Mesenchymal stem cell (in vitro differentiated cells and primary cell): ENCODE results near the gene OLFM2.

Experiments used
- DNase-seq: peaks from one replicate; pipeline ENCODE4 v3.0.0-alpha.2; 2013
- H2AFZ ChIP-seq: one replicate; pipeline ENCODE4 v1.6.1; 2013; ENCODE audit warnings: low read depth, mild to moderate bottlenecking, control low read depth, inconsistent platforms, low read length, moderate library complexity
- H2AK5ac ChIP-seq: 2 replicates; pipeline ENCODE4 v1.6.1; 2013; ENCODE audit warnings: low read length, moderate library complexity, mild to moderate bottlenecking, inconsistent platforms; ENCODE audit not compliant: severe bottlenecking
- H2BK120ac ChIP-seq: one replicate; pipeline ENCODE4 v1.6.1; 2013; ENCODE audit warnings: low read depth, mild to moderate bottlenecking, inconsistent platforms, low read length, moderate library complexity
- H2BK12ac ChIP-seq, 2 experiments: one replicate each; pipeline ENCODE4 v1.6.1; 2013; ENCODE audit warnings: inconsistent platforms in 2 of 2, low read length in 2 of 2, mild to moderate bottlenecking in 2 of 2, moderate library complexity in 2 of 2, control low read depth in 1 of 2
- H2BK15ac ChIP-seq: one replicate; pipeline ENCODE4 v1.6.1; 2013; ENCODE audit warnings: mild to moderate bottlenecking, low read depth, inconsistent platforms; ENCODE audit not compliant: poor library complexity, severe bottlenecking
- H2BK5ac ChIP-seq: 2 replicates; pipeline ENCODE4 v1.6.1; 2013; ENCODE audit warnings: low read depth, mild to moderate bottlenecking, low read length, control low read depth, inconsistent platforms; ENCODE audit not compliant: poor library complexity, severe bottlenecking
- H3K14ac ChIP-seq, 2 experiments: one replicate each; pipeline ENCODE4 v1.6.1; 2013; ENCODE audit warnings: inconsistent platforms in 2 of 2, low read length in 2 of 2, control low read depth in 1 of 2, mild to moderate bottlenecking in 1 of 2, moderate library complexity in 1 of 2
- H3K18ac ChIP-seq, 2 experiments: one replicate each; pipeline ENCODE4 v1.6.1; 2013; ENCODE audit warnings: inconsistent platforms in 2 of 2, low read length in 2 of 2, control low read depth in 1 of 2, low read depth in 1 of 2, mild to moderate bottlenecking in 1 of 2
- H3K23ac ChIP-seq, 2 experiments: one replicate each; pipeline ENCODE4 v1.6.1; 2013; ENCODE audit warnings: inconsistent platforms in 2 of 2, low read length in 2 of 2, mild to moderate bottlenecking in 2 of 2, moderate library complexity in 2 of 2, control low read depth in 1 of 2
- H3K27ac ChIP-seq: 2 replicates; pipeline ENCODE4 v1.5.1; 2013; ENCODE audit warnings: mild to moderate bottlenecking, moderate library complexity, low read length, control low read depth, inconsistent platforms; ENCODE audit not compliant: poor library complexity, severe bottlenecking
- H3K27me3 ChIP-seq, 2 experiments: 2 replicates each; pipeline versions ENCODE4 v1.6.1 to v1.7.0; 2013; ENCODE audit warnings: low read length in 2 of 2, mild to moderate bottlenecking in 2 of 2, moderate library complexity in 2 of 2, control low read depth in 1 of 2, inconsistent platforms in 1 of 2; ENCODE audit not compliant: control insufficient read depth in 1 of 2, insufficient read depth in 1 of 2
- H3K36me3 ChIP-seq, 2 experiments: 2 replicates each; pipeline versions ENCODE4 v1.6.1 to v1.7.0; 2013; ENCODE audit warnings: low read length in 2 of 2, control low read depth in 1 of 2, inconsistent platforms in 1 of 2, low read depth in 1 of 2, mild to moderate bottlenecking in 1 of 2; ENCODE audit not compliant: insufficient read depth in 2 of 2, control insufficient read depth in 1 of 2
- H3K4ac ChIP-seq, 2 experiments: one replicate each; pipeline ENCODE4 v1.6.1; 2013; ENCODE audit warnings: inconsistent platforms in 2 of 2, low read length in 2 of 2, mild to moderate bottlenecking in 2 of 2, moderate library complexity in 2 of 2, control low read depth in 1 of 2, low read depth in 1 of 2
- H3K4me1 ChIP-seq: 2 replicates; pipeline ENCODE4 v1.6.1; 2013; ENCODE audit warnings: low read depth, low read length, control low read depth; ENCODE audit not compliant: control insufficient read depth, insufficient read depth
- H3K4me2 ChIP-seq: 2 replicates; pipeline ENCODE4 v1.6.1; 2013; ENCODE audit warnings: low read length, mild to moderate bottlenecking, inconsistent platforms; ENCODE audit not compliant: poor library complexity, severe bottlenecking
- H3K4me3 ChIP-seq, 2 experiments: 2 replicates each; pipeline versions ENCODE4 v1.5.1 to v1.7.0; 2013; ENCODE audit warnings: low read length in 2 of 2, mild to moderate bottlenecking in 2 of 2, control low read depth in 1 of 2, low read depth in 1 of 2; ENCODE audit not compliant: insufficient read depth in 1 of 2
- H3K79me1 ChIP-seq: replicated peaks from 2 replicates; pipeline ENCODE4 v1.6.1; 2013; ENCODE audit warnings: mild to moderate bottlenecking, control low read depth, low read length, inconsistent platforms; ENCODE audit not compliant: poor library complexity, severe bottlenecking
- H3K9ac ChIP-seq: 2 replicates; pipeline ENCODE4 v1.7.0; 2013; ENCODE audit warnings: mild to moderate bottlenecking, low read length, moderate library complexity
- H3K9me3 ChIP-seq: 2 replicates; pipeline ENCODE4 v1.7.0; 2013; ENCODE audit warnings: mild to moderate bottlenecking, low read length; ENCODE audit not compliant: control insufficient read depth
- H4K8ac ChIP-seq: one replicate; pipeline ENCODE4 v1.6.1; 2013; ENCODE audit warnings: inconsistent platforms, mild to moderate bottlenecking, low read length, moderate library complexity
- H4K91ac ChIP-seq: one replicate; pipeline ENCODE4 v1.6.1; 2013; ENCODE audit warnings: mild to moderate bottlenecking, low read length, inconsistent platforms
- WGBS: methylation state at CpG from one replicate; pipeline ENCODE4 v1.1.7; 2013; ENCODE audit warnings: mixed read lengths; 5-methylcytosine and 5-hydroxymethylcytosine counted together

Gene OLFM2

GRCh38 chr19:9914001-9914314 lies 22.4 kb downstream of the OLFM2 start:
- H3K9me3 ChIP-seq, result no peaks in the 10 kb centered on the region
- H3K9ac ChIP-seq, result peak overlapping the region; percentile 29
- H4K91ac ChIP-seq, result no peak overlapping the region
- H4K8ac ChIP-seq, result no peak overlapping the region
- no peak overlapping the region for H2BK5ac ChIP-seq
- peak overlapping the region in 1 of 2 experiments; percentile 34 for H2BK12ac ChIP-seq
- H3K79me1 ChIP-seq, result no peaks in the 10 kb centered on the region
- H2BK120ac ChIP-seq, result no peak overlapping the region
- H2BK15ac ChIP-seq, result no peak overlapping the region
- H3K4me1 ChIP-seq, result peaks cover 15% of the 10 kb centered on the region
- peaks cover 36% of the 10 kb centered on the region in 2 experiments for H3K27me3 ChIP-seq
- WGBS, result 2% methylated on average over 16 of the region's 27 CpGs
- no peak for DNase-seq
- peak overlapping the region; percentile 34 to 76 for H3K4me3 ChIP-seq
- no peak overlapping the region for H3K27ac ChIP-seq
- peak overlapping the region in 1 of 2 experiments; percentile 73 for H3K18ac ChIP-seq
- H3K36me3 ChIP-seq, result no peaks in the 10 kb centered on the region
- no peak overlapping the region for H2AK5ac ChIP-seq
- no peak overlapping the region for H3K14ac ChIP-seq
- peak overlapping the region; percentile 49 for H2AFZ ChIP-seq
- peak overlapping the region; percentile 81 for H3K4me2 ChIP-seq
- H3K23ac ChIP-seq, result no peak overlapping the region
- H3K4ac ChIP-seq, result no peak overlapping the region

- Histone ChIP-seq H3K4me3 (peak overlapping the region; percentile 47 to 55), H3K27ac (no peak overlapping the region), H2AFZ (no peak overlapping the region), H2BK15ac (no peak overlapping the region), H3K18ac (no peak overlapping the region), H3K14ac (no peak overlapping the region), H3K36me3 (no peaks in the 10 kb centered on the region), H3K27me3 (peaks cover 36 to 37% of the 10 kb centered on the region in 2 experiments), H4K8ac (no peak overlapping the region), H3K9ac (no peak overlapping the region), H4K91ac (no peak overlapping the region), H2AK5ac (no peak overlapping the region), H2BK12ac (no peak overlapping the region), H3K79me1 (no peaks in the 10 kb centered on the region), H3K4me1 (peaks cover 15% of the 10 kb centered on the region), H2BK5ac (no peak overlapping the region), H3K4me2 (peak overlapping the region; percentile 74), H2BK120ac (peak overlapping the region; percentile 8), H3K4ac (no peak overlapping the region), H3K23ac (peak overlapping the region in 1 of 2 experiments; percentile 77), H3K9me3 (no peaks in the 10 kb centered on the region)
- 2% methylated on average over 38 of the region's 95 CpGs for WGBS
- DNase-seq, result peak; percentile 26
Observed at GRCh38 chr19:9913237-9914000, 22.9 kb downstream of the OLFM2 start.

GRCh38 chr19:9912551-9913236 lies 23.6 kb downstream of the OLFM2 start:
- Histone ChIP-seq H2BK15ac (no peak overlapping the region), H2BK5ac (no peak overlapping the region), H4K91ac (no peak overlapping the region), H3K4me1 (peaks cover 15% of the 10 kb centered on the region), H3K27ac (no peak overlapping the region), H3K27me3 (peaks cover 36 to 37% of the 10 kb centered on the region in 2 experiments), H3K9me3 (no peaks in the 10 kb centered on the region), H2BK12ac (no peak overlapping the region), H2BK120ac (no peak overlapping the region), H2AFZ (no peak overlapping the region), H2AK5ac (no peak overlapping the region), H3K4ac (no peak overlapping the region), H3K79me1 (no peaks in the 10 kb centered on the region), H3K23ac (no peak overlapping the region), H3K4me2 (peak overlapping the region; percentile 74), H3K9ac (no peak overlapping the region), H3K36me3 (no peaks in the 10 kb centered on the region), H3K18ac (no peak overlapping the region), H3K14ac (no peak overlapping the region), H3K4me3 (peak overlapping the region in 1 of 2 experiments; percentile 55), H4K8ac (no peak overlapping the region)
- 20% methylated on average over 23 of the region's 24 CpGs for WGBS
- DNase-seq, result no peak

- DNase-seq, result no peak
- Histone ChIP-seq H2AFZ (no peak overlapping the region), H2BK5ac (no peak overlapping the region), H2BK120ac (no peak overlapping the region), H3K27me3 (peaks cover 36 to 37% of the 10 kb centered on the region in 2 experiments), H3K4me3 (no peak overlapping the region), H3K4me2 (no peak overlapping the region), H3K27ac (no peak overlapping the region), H3K4me1 (peaks cover 15% of the 10 kb centered on the region), H3K14ac (no peak overlapping the region), H3K18ac (no peak overlapping the region), H3K23ac (no peak overlapping the region), H3K36me3 (no peaks in the 10 kb centered on the region), H3K79me1 (no peaks in the 10 kb centered on the region), H3K4ac (no peak overlapping the region), H3K9me3 (no peaks in the 10 kb centered on the region), H2BK12ac (no peak overlapping the region), H2BK15ac (no peak overlapping the region), H4K91ac (no peak overlapping the region), H4K8ac (no peak overlapping the region), H3K9ac (no peak overlapping the region), H2AK5ac (no peak overlapping the region)
- WGBS, result 86% methylated on average over 6 of the region's 6 CpGs
Observed at GRCh38 chr19:9911524-9912185, 24.7 kb downstream of the OLFM2 start.
